Caco-2 (cell line): Measurements from ENCODE around the gene AGPAT3. TPM values are rescaled to one million over a fixed set of nuclear protein-coding genes. Genes with fewer than 3 reads are reported as not detected.

ENCODE experiments used
- BruUV-seq: library from RNA; stranded (reverse); fragments of 400-500 nt; replicated peaks from 2 replicates; lab custom pipeline; 2021; lab: Mats Ljungman, UMichigan
- CTCF ChIA-PET: fragments of 300-600 bp; sonication (Branson Sonifier 250); formaldehyde crosslinking; loops from one replicate; lab custom pipeline; 2022; ENCODE audit warnings: antibody characterized with exemption; lab: Charles Lee
- POLR2A ChIA-PET: fragments of 300-600 bp; sonication (Branson Sonifier 250); formaldehyde crosslinking; loops from one replicate; lab custom pipeline; 2022; ENCODE audit warnings: antibody characterized with exemption; lab: Charles Lee
- DNase-seq, 2 experiments: peaks; one replicate each; pipeline versions ENCODE4 v3.0.0 to v3.0.0-alpha.2; 2020 to 2022
- H3K27me3 ChIP-seq: replicated peaks from 2 replicates; pipeline ENCODE4 v1.6.0; 2011; ENCODE audit warnings: low read length; ENCODE audit not compliant: control insufficient read depth, insufficient read depth
- H3K36me3 ChIP-seq: 2 replicates; pipeline ENCODE4 v1.5.1; 2011; ENCODE audit warnings: low read length; ENCODE audit not compliant: control insufficient read depth, insufficient read depth
- H3K4me1 ChIP-seq: fragments of 250-450 bp; sonication (Bioruptor Pico); 2 replicates; pipeline ENCODE4 v1.5.1; 2020; ENCODE audit warnings: mild to moderate bottlenecking
- H3K4me3 ChIP-seq: 2 replicates; pipeline ENCODE4 v1.5.1; 2011; ENCODE audit warnings: low read depth, mild to moderate bottlenecking, control low read depth, low read length
- H3K9me3 ChIP-seq: fragments of 250-450 bp; sonication (Bioruptor Pico); 2 replicates; pipeline ENCODE4 v1.5.1; 2020; ENCODE audit warnings: mild to moderate bottlenecking, moderate library complexity
- H3K27ac Mint-ChIP-seq: one replicate; pipeline ENCODE4 v1.8.0; 2022; ENCODE audit warnings: mixed read lengths; ENCODE audit not compliant: unreplicated experiment
- H3K27me3 Mint-ChIP-seq: one replicate; pipeline ENCODE4 v1.8.0; 2022; ENCODE audit warnings: mixed read lengths; ENCODE audit not compliant: insufficient read depth, unreplicated experiment
- H3K36me3 Mint-ChIP-seq: one replicate; pipeline ENCODE4 v1.8.0; 2022; ENCODE audit warnings: mild to moderate bottlenecking, mixed read lengths; ENCODE audit not compliant: insufficient read depth, unreplicated experiment
- H3K4me1 Mint-ChIP-seq: one replicate; pipeline ENCODE4 v1.8.0; 2022; ENCODE audit warnings: low read depth, mixed read lengths; ENCODE audit not compliant: unreplicated experiment
- H3K4me3 Mint-ChIP-seq: one replicate; pipeline ENCODE4 v1.8.0; 2022; ENCODE audit warnings: mild to moderate bottlenecking, moderate library complexity, mixed read lengths; ENCODE audit not compliant: unreplicated experiment
- H3K9me3 Mint-ChIP-seq: one replicate; pipeline ENCODE4 v1.8.0; 2022; ENCODE audit warnings: mixed read lengths; ENCODE audit not compliant: unreplicated experiment
- CTCF ChIP-seq, 2 experiments: fragments of 200-600 bp in 1 of 2; IDR thresholded peaks; 1 replicate in 1 of 2; 2 replicates in 1 of 2; pipeline versions ENCODE4 v1.5.1 to v1.8.0; 2011 to 2022; ENCODE audit warnings: antibody characterized with exemption in 1 of 2, control low read depth in 1 of 2, inconsistent platforms in 1 of 2, low read depth in 1 of 2, low read length in 1 of 2, mild to moderate bottlenecking in 1 of 2, moderate library complexity in 1 of 2; ENCODE audit not compliant: insufficient read depth in 1 of 2, severe bottlenecking in 1 of 2, unreplicated experiment in 1 of 2
- intact Hi-C: fragments of 100-400 bp; cut with micrococcal nuclease; formaldehyde crosslinking; loops from one replicate; pipeline ENCODE4 v1.10.0; 2022; ENCODE audit not compliant: unreplicated experiment
- total RNA-seq: library from RNA; stranded (reverse); gene quantifications from 2 replicates; pipeline ENCODE4 v1.2.3, GENCODE V29; 2022

Gene AGPAT3
- total RNA-seq, 1 experiment from 2014 or later = 61.8 TPM

GRCh38 chr21:44035244-44035643 is 170.2 kb downstream of the AGPAT3 start:
- Histone ChIP-seq H3K36me3 (no peaks in the 10 kb centered on the region; the same call in 1 of the 2 replicates), H3K9me3 (no peaks in the 10 kb centered on the region), H3K27me3 (no peaks in the 10 kb centered on the region), H3K4me1 (no peaks in the 10 kb centered on the region), H3K4me3 (no peak overlapping the region)
- no peak overlapping the region for H3K27ac Mint-ChIP-seq
- POLR2A ChIA-PET = no interaction called here
- intact Hi-C loops = no loop called here
- CTCF ChIA-PET = no interaction called here
- H3K4me3 Mint-ChIP-seq = no peak overlapping the region
- no peak for DNase-seq
- no peaks in the 10 kb centered on the region for H3K27me3 Mint-ChIP-seq
- peaks cover under 1% of the 10 kb centered on the region for H3K4me1 Mint-ChIP-seq
- BruUV-seq = no TSS peak
- H3K9me3 Mint-ChIP-seq = no peaks in the 10 kb centered on the region
- TF ChIP-seq CTCF (IDR thresholded peaks at IDR 0.05; ENCODE audit: insufficient read depth in 1 of 2, low read depth in 1 of 2, low read length in 1 of 2, severe bottlenecking in 1 of 2, unreplicated experiment in 1 of 2) = no peak
- H3K36me3 Mint-ChIP-seq = peaks cover 55% of the 10 kb centered on the region

Other genes starting within 250 kb of the AGPAT3 start
- 10.9 and 11.9 TPM in 2 replicates for gene HSF2BP, start 205.7 kb upstream of the AGPAT3 start, total RNA-seq
- gene RRP1B, start 205.7 kb upstream of the AGPAT3 start, total RNA-seq = 49.5 and 52.3 TPM in 2 replicates
- gene PDXK, start 146.1 kb upstream of the AGPAT3 start, total RNA-seq = 275 and 276 TPM in 2 replicates
- 49.9 and 50.0 TPM in 2 replicates for gene CSTB, start 88.9 kb upstream of the AGPAT3 start, total RNA-seq
- gene RRP1, start 75.6 kb upstream of the AGPAT3 start, total RNA-seq = 51.6 and 52.8 TPM in 2 replicates
- 43.4 and 49.4 TPM in 2 replicates for gene TRAPPC10, start 147.1 kb downstream of the AGPAT3 start, total RNA-seq
- 30.6 and 31.8 TPM in 2 replicates for gene PWP2, start 242.2 kb downstream of the AGPAT3 start, total RNA-seq